HL-60 (cell line): Measurements from ENCODE around the gene NBPF4.
"Not testable (repeated sequence)": the region's sequence is repeated elsewhere in the genome, so short reads cannot be mapped to it uniquely, and the experiment has no call there.

Experiments used
- CTCF ChIP-seq: IDR thresholded peaks from one replicate; pipeline ENCODE4 v1.5.1; 2011; ENCODE audit warnings: low read length, control low read depth, inconsistent platforms; ENCODE audit not compliant: insufficient read depth
- POLR2AphosphoS5 ChIP-seq: IDR thresholded peaks from 2 replicates; pipeline ENCODE4 v1.6.1; 2012; ENCODE audit warnings: low read depth
- SPI1 ChIP-seq: IDR thresholded peaks from 2 replicates; pipeline ENCODE4 v1.6.1; 2012; ENCODE audit warnings: low read depth, mild to moderate bottlenecking, borderline replicate concordance
- TF ChIP-seq, protein P1 (sequence below): IDR thresholded peaks from 2 replicates; pipeline ENCODE4 v1.6.1; 2012; ENCODE audit warnings: low read depth; ENCODE audit not compliant: insufficient replicate concordance

GRCh38 chr1:108261519-108261918 is 17.6 kb upstream of the NBPF4 start:
- TF ChIP-seq CTCF, SPI1, POLR2AphosphoS5: not testable (repeated sequence)
- TF ChIP-seq, protein P1, sequence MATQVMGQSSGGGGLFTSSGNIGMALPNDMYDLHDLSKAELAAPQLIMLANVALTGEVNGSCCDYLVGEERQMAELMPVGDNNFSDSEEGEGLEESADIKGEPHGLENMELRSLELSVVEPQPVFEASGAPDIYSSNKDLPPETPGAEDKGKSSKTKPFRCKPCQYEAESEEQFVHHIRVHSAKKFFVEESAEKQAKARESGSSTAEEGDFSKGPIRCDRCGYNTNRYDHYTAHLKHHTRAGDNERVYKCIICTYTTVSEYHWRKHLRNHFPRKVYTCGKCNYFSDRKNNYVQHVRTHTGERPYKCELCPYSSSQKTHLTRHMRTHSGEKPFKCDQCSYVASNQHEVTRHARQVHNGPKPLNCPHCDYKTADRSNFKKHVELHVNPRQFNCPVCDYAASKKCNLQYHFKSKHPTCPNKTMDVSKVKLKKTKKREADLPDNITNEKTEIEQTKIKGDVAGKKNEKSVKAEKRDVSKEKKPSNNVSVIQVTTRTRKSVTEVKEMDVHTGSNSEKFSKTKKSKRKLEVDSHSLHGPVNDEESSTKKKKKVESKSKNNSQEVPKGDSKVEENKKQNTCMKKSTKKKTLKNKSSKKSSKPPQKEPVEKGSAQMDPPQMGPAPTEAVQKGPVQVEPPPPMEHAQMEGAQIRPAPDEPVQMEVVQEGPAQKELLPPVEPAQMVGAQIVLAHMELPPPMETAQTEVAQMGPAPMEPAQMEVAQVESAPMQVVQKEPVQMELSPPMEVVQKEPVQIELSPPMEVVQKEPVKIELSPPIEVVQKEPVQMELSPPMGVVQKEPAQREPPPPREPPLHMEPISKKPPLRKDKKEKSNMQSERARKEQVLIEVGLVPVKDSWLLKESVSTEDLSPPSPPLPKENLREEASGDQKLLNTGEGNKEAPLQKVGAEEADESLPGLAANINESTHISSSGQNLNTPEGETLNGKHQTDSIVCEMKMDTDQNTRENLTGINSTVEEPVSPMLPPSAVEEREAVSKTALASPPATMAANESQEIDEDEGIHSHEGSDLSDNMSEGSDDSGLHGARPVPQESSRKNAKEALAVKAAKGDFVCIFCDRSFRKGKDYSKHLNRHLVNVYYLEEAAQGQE, result not testable (repeated sequence)
